Inflammatory macrophage treated with lipopolysaccharide for 1 hour (primary cell): Measurements from ENCODE around the gene ETV5.
"Not testable (repeated sequence)": the region's sequence is repeated elsewhere in the genome, so short reads cannot be mapped to it uniquely, and the experiment has no call there.

ENCODE experiments used
- DNase-seq, 2 donors: peaks; one replicate each; pipeline ENCODE4 v3.0.0-alpha.2; 2020 to 2022

Gene ETV5

GRCh38 chr3:186019288-186019687 lies 89.6 kb downstream of the ETV5 start:
- DNase-seq = not testable (repeated sequence)

GRCh38 chr3:186014866-186015265 lies 94.0 kb downstream of the ETV5 start:
- DNase-seq = no peak

GRCh38 chr3:186013312-186013711 lies 95.6 kb downstream of the ETV5 start:
- no peak for DNase-seq

- no peak for DNase-seq
These were observed 96.8 kb downstream of the ETV5 start for GRCh38 chr3:186012137-186012536.

- DNase-seq = no peak
These were observed 104.2 kb downstream of the ETV5 start for GRCh38 chr3:186004671-186005070.

- no peak for DNase-seq
These were observed 104.7 kb downstream of the ETV5 start for GRCh38 chr3:186004209-186004608.

GRCh38 chr3:186003610-186004009 lies 105.3 kb downstream of the ETV5 start:
- DNase-seq = no peak

GRCh38 chr3:186002884-186003472 lies 105.9 kb downstream of the ETV5 start:
- DNase-seq = peak; percentile 8 to 40

GRCh38 chr3:186001842-186002241 lies 107.0 kb downstream of the ETV5 start:
- DNase-seq = no peak

GRCh38 chr3:185999221-185999620 lies 109.7 kb downstream of the ETV5 start:
- DNase-seq = no peak

GRCh38 chr3:185998136-185998535 lies 110.8 kb downstream of the ETV5 start:
- DNase-seq = no peak

GRCh38 chr3:185997130-185997529 lies 111.8 kb downstream of the ETV5 start:
- no peak for DNase-seq
